OCI-LY3 (cell line): ENCODE measurements around the gene SMG5.

Experiments used
- H2AFZ ChIP-seq: fragments of 200-600, 300-600 bp; shearing (Covaris generic); 2 replicates; pipeline ENCODE4 v1.6.0; 2014; ENCODE audit warnings: antibody characterized with exemption, low read depth, low read length
- H3K27ac ChIP-seq: fragments of 200-600, 300-600 bp; sonication (generic); 2 replicates; pipeline ENCODE4 v1.5.1; 2014; ENCODE audit warnings: mild to moderate bottlenecking, low read length, moderate library complexity, mixed read lengths
- H3K27me3 ChIP-seq: fragments of 200-600, 300-600 bp; sonication (generic); 2 replicates; pipeline ENCODE4 v1.6.1; 2014; ENCODE audit warnings: low read depth, low read length, mixed read lengths
- H3K36me3 ChIP-seq: fragments of 200-600, 300-600 bp; sonication (generic); replicated peaks from 2 replicates; pipeline ENCODE3; 2014; ENCODE audit warnings: low read depth, low read length, mixed read lengths
- H3K4me1 ChIP-seq: fragments of 300-600, 200-600 bp; sonication (generic); 2 replicates; pipeline ENCODE4 v1.6.1; 2014; ENCODE audit warnings: low read length, mixed read lengths
- H3K4me2 ChIP-seq: fragments of 200-600, 300-600 bp; sonication (generic); 2 replicates; pipeline ENCODE4 v1.6.1; 2014; ENCODE audit warnings: low read length, mixed read lengths
- H3K4me3 ChIP-seq: fragments of 300-600, 200-600 bp; sonication (generic); 2 replicates; pipeline ENCODE4 v1.5.1; 2014; ENCODE audit warnings: antibody characterized with exemption, mild to moderate bottlenecking, low read length, moderate library complexity
- H3K79me2 ChIP-seq: fragments of 300-600, 200-600 bp; shearing (Covaris generic); 2 replicates; pipeline ENCODE4 v1.6.1; 2014; ENCODE audit warnings: mild to moderate bottlenecking, low read length, mixed read lengths
- H3K9ac ChIP-seq: fragments of 300-600, 200-600 bp; shearing (Covaris generic); 2 replicates; pipeline ENCODE4 v1.6.0; 2014; ENCODE audit warnings: mild to moderate bottlenecking, low read length, moderate library complexity
- H3K9me3 ChIP-seq: fragments of 200-600, 300-600 bp; shearing (Covaris generic); 2 replicates; pipeline ENCODE4 v1.6.1; 2014; ENCODE audit warnings: low read length, mixed read lengths; ENCODE audit not compliant: insufficient read depth
- H4K20me1 ChIP-seq: fragments of 200-600, 300-600 bp; sonication (generic); 2 replicates; pipeline ENCODE4 v1.6.1; 2016; ENCODE audit warnings: low read length, mixed read lengths; ENCODE audit not compliant: insufficient read depth
- CTCF ChIP-seq: fragments of 200-600, 300-600 bp; sonication (generic); IDR thresholded peaks from 2 replicates; pipeline ENCODE4 v1.5.1; 2014; ENCODE audit warnings: antibody characterized with exemption, low read length, low read depth
- EZH2phosphoT487 ChIP-seq: fragments of 200-600 bp; shearing (Covaris generic); IDR thresholded peaks from 2 replicates; pipeline ENCODE4 v1.6.1; 2018; ENCODE audit warnings: antibody characterized with exemption, mixed run types, low read depth

SMG5 gene

GRCh38 chr1:156236164-156236563, 46.5 kb downstream of the SMG5 start:
- Histone ChIP-seq H3K36me3 (peaks cover 14% of the 10 kb centered on the region), H3K27me3 (no peaks in the 10 kb centered on the region)
- TF ChIP-seq EZH2phosphoT487 (no peak), CTCF (no peak)

GRCh38 chr1:156233426-156234127, 49.0 kb downstream of the SMG5 start:
- Histone ChIP-seq H3K36me3 (peaks cover 10% of the 10 kb centered on the region), H3K27ac (no peak overlapping the region), H3K9ac (no peak overlapping the region), H3K4me3 (no peak overlapping the region), H3K4me2 (no peak overlapping the region), H3K79me2 (no peaks in the 10 kb centered on the region), H3K27me3 (no peaks in the 10 kb centered on the region), H2AFZ (no peak overlapping the region), H4K20me1 (peaks cover 9% of the 10 kb centered on the region; the same call in 1 of the 2 replicates), H3K9me3 (no peaks in the 10 kb centered on the region), H3K4me1 (no peaks in the 10 kb centered on the region)
- TF ChIP-seq CTCF, result no peak
- no peak for TF ChIP-seq EZH2phosphoT487

More at GRCh38 chr1:156236164-156236563, 46.5 kb downstream of the SMG5 start:
- H3K4me2 ChIP-seq, result no peak overlapping the region
- H2AFZ ChIP-seq, result no peak overlapping the region
- peaks cover 4% of the 10 kb centered on the region; the same call in 1 of the 2 replicates for H4K20me1 ChIP-seq
- H3K9ac ChIP-seq, result no peak overlapping the region
- no peak overlapping the region for H3K4me3 ChIP-seq
- H3K27ac ChIP-seq, result no peak overlapping the region
- H3K9me3 ChIP-seq, result no peaks in the 10 kb centered on the region
- no peaks in the 10 kb centered on the region for H3K79me2 ChIP-seq
- H3K4me1 ChIP-seq, result no peaks in the 10 kb centered on the region

- H3K4me1 ChIP-seq, result no peaks in the 10 kb centered on the region
- H3K9me3 ChIP-seq, result no peaks in the 10 kb centered on the region
- H3K4me3 ChIP-seq, result no peak overlapping the region
- H3K27me3 ChIP-seq, result no peaks in the 10 kb centered on the region
- H4K20me1 ChIP-seq, result peaks cover 9% of the 10 kb centered on the region; the same call in 1 of the 2 replicates
- H3K36me3 ChIP-seq, result peaks cover 14% of the 10 kb centered on the region
- H3K27ac ChIP-seq, result no peak overlapping the region
- H3K79me2 ChIP-seq, result no peaks in the 10 kb centered on the region
- H2AFZ ChIP-seq, result no peak overlapping the region
- H3K9ac ChIP-seq, result no peak overlapping the region
- H3K4me2 ChIP-seq, result no peak overlapping the region
- TF ChIP-seq CTCF, result no peak
- no peak for TF ChIP-seq EZH2phosphoT487
Measured at GRCh38 chr1:156232201-156232894, 50.3 kb downstream of the SMG5 start.

- H3K9me3 ChIP-seq, result no peaks in the 10 kb centered on the region
- no peaks in the 10 kb centered on the region for H3K79me2 ChIP-seq
- no peak overlapping the region for H3K4me2 ChIP-seq
- peaks cover 9% of the 10 kb centered on the region for H3K36me3 ChIP-seq
- H3K27ac ChIP-seq, result no peak overlapping the region
- peaks cover 9% of the 10 kb centered on the region; the same call in 1 of the 2 replicates for H4K20me1 ChIP-seq
- H3K4me1 ChIP-seq, result peaks cover 17% of the 10 kb centered on the region
- no peak overlapping the region for H2AFZ ChIP-seq
- H3K27me3 ChIP-seq, result no peaks in the 10 kb centered on the region
- H3K9ac ChIP-seq, result no peak overlapping the region
- H3K4me3 ChIP-seq, result no peak overlapping the region
- TF ChIP-seq EZH2phosphoT487, result no peak
- no peak for TF ChIP-seq CTCF
Measured at GRCh38 chr1:156230473-156230837, 52.2 kb downstream of the SMG5 start.
